Measurements from ENCODE around the gene FETUB. TPM values are rescaled to one million over a fixed set of nuclear protein-coding genes. Genes with fewer than 3 reads are reported as not detected.

FETUB gene
- total and polyA plus RNA-seq, 2 of the 8 experiments (the other 6 are each of a cell fraction or from before 2014, with no cell fraction given) = 0.15 TPM; not detected in 1

GRCh38 chr3:186599142-186599784, 40.9 kb upstream of the FETUB start (continued):
- TF ChIP-seq RAD21 (IDR thresholded peaks at IDR 0.05 in 1 of 2, conservative IDR thresholded peaks at IDR 0.05 in 1 of 2; ENCODE audit: low read depth in 2 of 2, low read length in 2 of 2) = no peak
- no peak for TF ChIP-seq CBX5 (IDR thresholded peaks at IDR 0.05; ENCODE audit: low read depth, low read length)
- TF ChIP-seq POLR2A (IDR thresholded peaks at IDR 0.05; ENCODE audit: control extremely low read depth in 1 of 2, low read depth in 2 of 2, low read length in 2 of 2) = no peak
- no peak for TF ChIP-seq TAF1 (IDR thresholded peaks at IDR 0.05; ENCODE audit: low read depth, low read length)
- no peak for TF ChIP-seq JUND (IDR thresholded peaks at IDR 0.05; ENCODE audit: low read length)
